Measurements from ENCODE around the gene CDCP2. TPM values are rescaled to one million over a fixed set of nuclear protein-coding genes. Genes with fewer than 3 reads are reported as not detected.

Gene CDCP2
- total and polyA plus RNA-seq, 2 donors (not counting 1 experiment from before 2014, with no cell fraction given), result 0.25 TPM; not detected in 1

DNA sequence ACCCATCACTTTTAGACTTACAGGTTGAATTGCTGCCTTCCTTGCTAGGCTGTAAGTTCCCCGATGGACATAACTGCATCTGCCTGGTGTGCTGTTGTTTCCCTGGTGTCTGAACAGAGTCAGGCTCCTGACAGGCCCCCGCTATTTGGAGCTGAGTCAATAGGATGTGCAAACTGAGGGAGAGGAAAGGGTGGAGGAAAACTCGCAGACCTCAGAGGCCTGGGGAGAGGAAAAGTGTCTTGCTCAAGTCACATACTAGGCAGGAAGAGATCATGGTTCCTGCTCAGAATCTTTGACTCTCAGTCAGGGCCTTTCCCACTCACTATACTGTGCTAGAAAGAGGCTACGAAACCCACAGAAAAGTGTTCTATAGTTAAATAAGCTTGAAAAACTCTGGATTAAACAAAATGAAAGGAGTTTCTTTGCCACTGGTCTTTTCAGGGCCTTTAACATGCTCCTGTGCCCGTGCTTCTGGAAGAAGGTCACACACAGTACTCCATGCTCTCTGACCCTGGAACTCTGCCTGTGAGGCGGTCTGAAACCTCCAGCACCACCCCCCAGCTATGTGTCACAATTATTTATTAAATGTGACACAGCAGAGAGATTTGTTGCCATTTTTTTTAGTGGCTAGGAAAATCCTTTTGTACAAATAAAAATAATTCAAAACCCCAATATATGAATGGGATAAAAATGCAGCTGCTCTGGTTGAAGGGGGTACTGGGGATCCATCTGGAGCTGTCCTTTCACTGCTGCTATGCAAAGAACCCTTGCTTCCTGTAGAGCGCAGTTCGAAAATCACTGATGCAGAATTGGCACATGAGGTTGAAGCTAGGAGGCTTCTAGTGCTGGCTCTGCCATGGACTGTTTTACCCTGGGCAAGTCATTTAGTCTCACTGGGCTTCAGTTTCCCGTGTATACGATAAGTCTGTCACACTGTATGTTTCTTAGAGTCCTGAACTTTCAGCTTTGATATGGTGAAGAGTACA lies 20.1 kb upstream of the CDCP2 start:
- CTCF ChIA-PET, result interaction anchor here (1.9 kb wide), 1 partner anchor 10 kb away, joined by 7 read pairs; no protein-coding TSS in a partner anchor

GRCh38 chr1:54171606-54172005 lies 18.8 kb upstream of the CDCP2 start:
- Histone ChIP-seq H3K27me3 (replicated peaks in 1 of 4; ENCODE audit: control extremely low read depth in 1 of 4, control insufficient read depth in 3 of 4, insufficient read depth in 4 of 4, low read length in 3 of 4) (no peaks in the 10 kb centered on the region), H3K9me3 (ENCODE audit: control extremely low read depth in 1 of 3, control insufficient read depth in 2 of 3, insufficient read depth in 1 of 3, low read length in 2 of 3) (no peaks in the 10 kb centered on the region), H3K27ac (ENCODE audit: low read length in 2 of 2) (no peak overlapping the region), H3K9ac (ENCODE audit: low read length) (no peak overlapping the region), H3K4me2 (replicated peaks; ENCODE audit: low read depth, low read length, poor library complexity, severe bottlenecking) (no peak overlapping the region), H3K4me1 (ENCODE audit: control insufficient read depth in 2 of 2, insufficient read depth in 2 of 2, low read length in 2 of 2) (no peaks in the 10 kb centered on the region), H3K36me3 (replicated peaks in 1 of 2; ENCODE audit: control extremely low read depth in 1 of 2, control insufficient read depth in 1 of 2, extremely low read depth in 1 of 2, insufficient read depth in 2 of 2, low read length in 1 of 2) (peaks cover 0 to 10% of the 10 kb centered on the region in 2 experiments), H2AFZ (ENCODE audit: insufficient read depth, low read depth, low read length, poor library complexity, severe bottlenecking) (no peak overlapping the region), H3K4me3 (ENCODE audit: control extremely low read depth in 1 of 5, extremely low read depth in 1 of 5, insufficient read depth in 1 of 5, low read depth in 2 of 5, low read length in 4 of 5) (no peak overlapping the region), H4K20me1 (ENCODE audit: control insufficient read depth, insufficient read depth, low read length, poor library complexity, severe bottlenecking) (no peaks in the 10 kb centered on the region), H3K79me2 (ENCODE audit: control insufficient read depth, insufficient read depth, low read length) (no peaks in the 10 kb centered on the region)
- Mint-ChIP-seq H3K4me3 (no peak overlapping the region), H3K9me3 (ENCODE audit: insufficient read depth) (no peaks in the 10 kb centered on the region), H3K4me1 (no peaks in the 10 kb centered on the region), H3K27me3 (no peaks in the 10 kb centered on the region), H3K27ac (no peak overlapping the region)
- 98% methylated on average over 7 of the region's 8 CpGs for WGBS (ENCODE audit: insufficient coverage)
- intact Hi-C loops (cut with micrococcal nuclease), result no loop called here
- ATAC-seq (ENCODE audit: low read depth) (no peak), DNase-seq (no peak)
- POLR2A ChIA-PET, result no interaction called here
- TF ChIP-seq, protein P1, sequence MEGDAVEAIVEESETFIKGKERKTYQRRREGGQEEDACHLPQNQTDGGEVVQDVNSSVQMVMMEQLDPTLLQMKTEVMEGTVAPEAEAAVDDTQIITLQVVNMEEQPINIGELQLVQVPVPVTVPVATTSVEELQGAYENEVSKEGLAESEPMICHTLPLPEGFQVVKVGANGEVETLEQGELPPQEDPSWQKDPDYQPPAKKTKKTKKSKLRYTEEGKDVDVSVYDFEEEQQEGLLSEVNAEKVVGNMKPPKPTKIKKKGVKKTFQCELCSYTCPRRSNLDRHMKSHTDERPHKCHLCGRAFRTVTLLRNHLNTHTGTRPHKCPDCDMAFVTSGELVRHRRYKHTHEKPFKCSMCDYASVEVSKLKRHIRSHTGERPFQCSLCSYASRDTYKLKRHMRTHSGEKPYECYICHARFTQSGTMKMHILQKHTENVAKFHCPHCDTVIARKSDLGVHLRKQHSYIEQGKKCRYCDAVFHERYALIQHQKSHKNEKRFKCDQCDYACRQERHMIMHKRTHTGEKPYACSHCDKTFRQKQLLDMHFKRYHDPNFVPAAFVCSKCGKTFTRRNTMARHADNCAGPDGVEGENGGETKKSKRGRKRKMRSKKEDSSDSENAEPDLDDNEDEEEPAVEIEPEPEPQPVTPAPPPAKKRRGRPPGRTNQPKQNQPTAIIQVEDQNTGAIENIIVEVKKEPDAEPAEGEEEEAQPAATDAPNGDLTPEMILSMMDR (IDR thresholded peaks at IDR 0.05), result no peak
- no peak for TF ChIP-seq EZH2 (IDR thresholded peaks at IDR 0.05; ENCODE audit: borderline replicate concordance, insufficient read depth, low read depth, low read length, poor library complexity, severe bottlenecking)
- CTCF ChIA-PET, result no interaction called here

More for the DNA sequence above, 20.1 kb upstream of the CDCP2 start:
- Histone ChIP-seq H3K9me3 (ENCODE audit: control extremely low read depth in 1 of 3, control insufficient read depth in 2 of 3, insufficient read depth in 1 of 3, low read length in 2 of 3) (no peaks in the 10 kb centered on the region), H3K9ac (ENCODE audit: low read length) (no peak overlapping the region), H2AFZ (ENCODE audit: insufficient read depth, low read depth, low read length, poor library complexity, severe bottlenecking) (no peak overlapping the region), H3K27ac (ENCODE audit: low read length in 2 of 2) (no peak overlapping the region), H3K79me2 (ENCODE audit: control insufficient read depth, insufficient read depth, low read length) (no peaks in the 10 kb centered on the region), H3K27me3 (replicated peaks in 1 of 4; ENCODE audit: control extremely low read depth in 1 of 4, control insufficient read depth in 3 of 4, insufficient read depth in 4 of 4, low read length in 3 of 4) (no peaks in the 10 kb centered on the region), H4K20me1 (ENCODE audit: control insufficient read depth, insufficient read depth, low read length, poor library complexity, severe bottlenecking) (no peaks in the 10 kb centered on the region), H3K4me1 (ENCODE audit: control insufficient read depth in 2 of 2, insufficient read depth in 2 of 2, low read length in 2 of 2) (no peaks in the 10 kb centered on the region), H3K4me2 (replicated peaks; ENCODE audit: low read depth, low read length, poor library complexity, severe bottlenecking) (no peak overlapping the region), H3K36me3 (replicated peaks in 1 of 2; ENCODE audit: control extremely low read depth in 1 of 2, control insufficient read depth in 1 of 2, extremely low read depth in 1 of 2, insufficient read depth in 2 of 2, low read length in 1 of 2) (peaks cover 0 to 14% of the 10 kb centered on the region in 2 experiments), H3K4me3 (ENCODE audit: control extremely low read depth in 1 of 5, extremely low read depth in 1 of 5, insufficient read depth in 1 of 5, low read depth in 2 of 5, low read length in 4 of 5) (no peak overlapping the region)
- TF ChIP-seq EZH2 (IDR thresholded peaks at IDR 0.05; ENCODE audit: borderline replicate concordance, insufficient read depth, low read depth, low read length, poor library complexity, severe bottlenecking), result no peak
- TF ChIP-seq, protein P1 (IDR thresholded peaks at IDR 0.05), result no peak
- H3K4me3 Mint-ChIP-seq, result no peak overlapping the region
- WGBS (ENCODE audit: insufficient coverage), result 74% methylated on average over 6 of the region's 10 CpGs
- POLR2A ChIA-PET, result no interaction called here
- no peaks in the 10 kb centered on the region for H3K27me3 Mint-ChIP-seq
- intact Hi-C loops (cut with micrococcal nuclease), result no loop called here
- no peaks in the 10 kb centered on the region for H3K4me1 Mint-ChIP-seq
- H3K9me3 Mint-ChIP-seq (ENCODE audit: insufficient read depth), result no peaks in the 10 kb centered on the region
- no peak overlapping the region for H3K27ac Mint-ChIP-seq
- ATAC-seq (ENCODE audit: low read depth), result no peak
- DNase-seq, result no peak
